Breast epithelium (tissue), 4 donors: ENCODE results near the gene LYRM4. TPM values are rescaled to one million over a fixed set of nuclear protein-coding genes. Genes with fewer than 3 reads are reported as not detected.

Source experiments
- DNase-seq, 2 donors: peaks; one replicate each; pipeline ENCODE4 v3.0.0-alpha.2; 2019; ENCODE audit warnings: low spot score in 2 of 2
- H3K27ac ChIP-seq, 2 donors: fragments of 200-600 bp; sonication (generic) in 1 of 2; one replicate each; pipeline ENCODE4 v1.5.1; 2016 to 2019; ENCODE audit warnings: mild to moderate bottlenecking in 1 of 2
- H3K27me3 ChIP-seq, 2 donors: fragments of 200-600 bp; sonication (generic) in 1 of 2; one replicate each; pipeline versions ENCODE4 v1.5.1 to v1.6.0; 2017 to 2019; ENCODE audit warnings: control low read depth in 1 of 2, mild to moderate bottlenecking in 1 of 2
- H3K36me3 ChIP-seq: fragments of 200-600 bp; one replicate; pipeline ENCODE4 v1.5.1; 2019
- H3K4me1 ChIP-seq, 2 donors: fragments of 200-600 bp; sonication (generic); one replicate each; pipeline ENCODE4 v1.5.1; 2016 to 2019; ENCODE audit warnings: control low read depth in 1 of 2
- H3K4me3 ChIP-seq, 3 donors: fragments of 200-600 bp; sonication (generic); 1 replicate in 2 of 3; 2 replicates in 1 of 3; pipeline ENCODE4 v1.5.1; 2016 to 2019; ENCODE audit warnings: mild to moderate bottlenecking in 3 of 3, moderate library complexity in 2 of 3
- H3K9me3 ChIP-seq, 2 donors: fragments of 200-600 bp; sonication (generic) in 1 of 2; one replicate each; pipeline ENCODE4 v1.5.1; 2016 to 2019; ENCODE audit warnings: control low read depth in 1 of 2
- POLR2A ChIP-seq: fragments of 450-650 bp; IDR thresholded peaks from one replicate; pipeline ENCODE4 v1.6.1; 2016; ENCODE audit warnings: antibody characterized with exemption, mild to moderate bottlenecking, moderate library complexity
- POLR2AphosphoS5 ChIP-seq, 3 donors: sonication (generic); formaldehyde crosslinking; IDR thresholded peaks; one replicate each; pipeline ENCODE4 v1.6.1; 2017; ENCODE audit warnings: antibody characterized with exemption in 3 of 3
- intact Hi-C: fragments of 100-400 bp; cut with DNase I; formaldehyde crosslinking; loops from one replicate; pipeline ENCODE4 v1.15.1; 2023; ENCODE audit warnings: low total_unique reads
- total RNA-seq, 3 donors: library from RNA; depleted of rRNA; stranded (reverse); fragments of >200 nt; gene quantifications; one replicate each; pipeline ENCODE4 v1.1.0, GENCODE V29; 2016
- TF ChIP-seq, protein P1 (sequence below), 3 donors: fragments of 450-650 bp; IDR thresholded peaks; one replicate each; pipeline ENCODE4 v1.5.1; 2016 to 2017; ENCODE audit warnings: antibody characterized with exemption in 3 of 3, mild to moderate bottlenecking in 3 of 3, moderate library complexity in 3 of 3

Gene LYRM4
- total RNA-seq, 3 donors from 2014 or later: 24.4 to 38.0 (median 25.0) TPM

DNA sequence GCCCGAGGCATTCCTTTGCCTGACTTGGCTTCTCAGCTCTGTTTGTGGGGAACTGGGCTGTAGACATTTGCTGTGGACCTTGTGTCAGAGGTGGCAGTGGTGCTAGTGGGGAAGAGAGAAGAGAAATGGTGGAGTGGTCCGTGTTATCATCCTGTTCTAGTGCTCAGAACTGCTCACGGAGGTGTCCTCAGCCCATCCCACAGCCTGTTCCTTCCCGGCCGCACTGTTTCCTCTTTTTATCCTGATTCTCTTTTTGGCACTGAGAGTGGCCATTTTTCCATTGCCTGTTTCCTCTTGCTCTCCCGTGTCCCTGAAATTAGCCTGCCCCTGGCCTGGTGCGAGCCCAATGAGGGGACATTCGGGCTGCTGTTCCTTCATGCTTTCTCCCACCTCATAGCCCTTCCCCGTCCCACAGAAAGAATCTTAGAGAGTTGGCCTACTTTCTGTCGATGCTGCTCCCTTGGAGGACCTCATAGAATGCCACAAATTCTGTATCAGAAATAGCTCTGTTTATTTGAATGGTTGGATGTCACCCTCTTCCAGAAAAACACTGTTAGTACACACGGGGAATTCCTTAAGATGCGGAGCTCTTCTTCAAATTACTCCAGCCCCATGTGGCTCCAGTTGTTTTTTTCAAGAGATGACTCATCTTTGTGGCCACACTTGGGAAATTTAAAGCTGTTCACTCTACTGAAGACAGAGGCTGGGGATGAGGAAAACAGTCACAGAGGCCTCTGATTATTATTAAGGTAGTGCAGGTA, 26.6 kb upstream of the LYRM4 start:
- Histone ChIP-seq H3K27me3 (no peaks in the 10 kb centered on the region), H3K4me1 (no peaks in the 10 kb centered on the region), H3K36me3 (no peaks in the 10 kb centered on the region), H3K9me3 (no peaks in the 10 kb centered on the region), H3K27ac (peak overlapping the region; percentile 60 to 84), H3K4me3 (peak overlapping the region in 2 of 3 donors; percentile 9 to 39)
- intact Hi-C loops: loop anchor here (2.0 kb wide), 1 partner anchor 53 kb away; no protein-coding TSS in a partner anchor
- TF ChIP-seq POLR2AphosphoS5 (IDR thresholded peaks at IDR 0.05): no peak
- no peak for DNase-seq

DNA sequence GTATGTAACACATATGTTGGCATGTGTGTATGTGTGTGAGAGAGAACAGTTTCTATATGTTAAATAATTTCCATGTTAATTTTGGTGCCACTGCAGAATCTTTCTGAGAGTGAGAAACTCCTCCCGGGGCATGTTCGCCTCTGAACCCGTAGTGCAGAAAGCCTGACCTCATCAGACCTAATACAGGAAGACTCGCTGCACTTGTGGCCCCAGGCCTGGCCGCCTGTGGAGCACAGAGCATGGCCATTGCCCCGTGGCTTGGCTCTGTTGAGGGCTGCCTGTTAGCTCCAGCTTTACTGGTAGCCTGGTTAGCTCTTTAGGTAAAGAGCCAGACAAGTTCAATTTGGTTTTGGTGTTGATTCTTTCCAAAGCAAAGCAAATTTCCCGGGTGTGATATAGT, 26.0 kb upstream of the LYRM4 start:
- no peaks in the 10 kb centered on the region for H3K36me3 ChIP-seq
- no peaks in the 10 kb centered on the region for H3K4me1 ChIP-seq
- TF ChIP-seq POLR2A (no peak), POLR2AphosphoS5 (IDR thresholded peaks at IDR 0.05) (no peak)
- TF ChIP-seq, protein P1, sequence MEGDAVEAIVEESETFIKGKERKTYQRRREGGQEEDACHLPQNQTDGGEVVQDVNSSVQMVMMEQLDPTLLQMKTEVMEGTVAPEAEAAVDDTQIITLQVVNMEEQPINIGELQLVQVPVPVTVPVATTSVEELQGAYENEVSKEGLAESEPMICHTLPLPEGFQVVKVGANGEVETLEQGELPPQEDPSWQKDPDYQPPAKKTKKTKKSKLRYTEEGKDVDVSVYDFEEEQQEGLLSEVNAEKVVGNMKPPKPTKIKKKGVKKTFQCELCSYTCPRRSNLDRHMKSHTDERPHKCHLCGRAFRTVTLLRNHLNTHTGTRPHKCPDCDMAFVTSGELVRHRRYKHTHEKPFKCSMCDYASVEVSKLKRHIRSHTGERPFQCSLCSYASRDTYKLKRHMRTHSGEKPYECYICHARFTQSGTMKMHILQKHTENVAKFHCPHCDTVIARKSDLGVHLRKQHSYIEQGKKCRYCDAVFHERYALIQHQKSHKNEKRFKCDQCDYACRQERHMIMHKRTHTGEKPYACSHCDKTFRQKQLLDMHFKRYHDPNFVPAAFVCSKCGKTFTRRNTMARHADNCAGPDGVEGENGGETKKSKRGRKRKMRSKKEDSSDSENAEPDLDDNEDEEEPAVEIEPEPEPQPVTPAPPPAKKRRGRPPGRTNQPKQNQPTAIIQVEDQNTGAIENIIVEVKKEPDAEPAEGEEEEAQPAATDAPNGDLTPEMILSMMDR (IDR thresholded peaks at IDR 0.05): no peak
- no peak overlapping the region for H3K4me3 ChIP-seq
- H3K9me3 ChIP-seq: no peaks in the 10 kb centered on the region
- H3K27me3 ChIP-seq: no peaks in the 10 kb centered on the region
- intact Hi-C loops: loop anchor here (2.0 kb wide), 1 partner anchor 54 kb away; no protein-coding TSS in a partner anchor
- DNase-seq: no peak
- peak overlapping the region; percentile 60 to 84 for H3K27ac ChIP-seq

DNA sequence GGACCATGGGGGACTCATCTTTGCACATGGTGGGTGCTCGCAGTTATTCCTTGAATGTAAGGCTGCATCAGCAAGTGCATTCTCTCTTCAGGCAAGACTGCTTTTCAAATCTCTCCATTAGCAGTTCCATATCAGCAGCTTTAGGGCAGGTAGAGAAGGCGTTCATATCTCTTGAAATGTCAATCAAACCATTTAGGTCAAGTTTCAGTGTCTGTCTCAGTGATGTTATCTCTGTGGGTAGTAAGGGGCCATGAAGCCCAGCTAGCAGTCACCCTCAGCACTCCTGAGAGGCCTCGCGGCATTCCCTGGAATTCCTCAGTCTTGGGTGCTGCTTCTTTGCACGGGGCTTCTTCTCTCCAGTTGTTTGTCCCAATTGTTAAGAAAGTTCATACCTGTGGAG, 24.8 kb upstream of the LYRM4 start:
- H3K4me1 ChIP-seq: no peaks in the 10 kb centered on the region
- intact Hi-C loops: no loop called here
- H3K27me3 ChIP-seq: no peaks in the 10 kb centered on the region
- TF ChIP-seq POLR2A (no peak), POLR2AphosphoS5 (IDR thresholded peaks at IDR 0.05) (no peak)
- TF ChIP-seq, protein P1 (IDR thresholded peaks at IDR 0.05): no peak
- no peak overlapping the region for H3K27ac ChIP-seq
- H3K4me3 ChIP-seq: no peak overlapping the region
- no peaks in the 10 kb centered on the region for H3K9me3 ChIP-seq
- H3K36me3 ChIP-seq: no peaks in the 10 kb centered on the region
- no peak for DNase-seq

DNA sequence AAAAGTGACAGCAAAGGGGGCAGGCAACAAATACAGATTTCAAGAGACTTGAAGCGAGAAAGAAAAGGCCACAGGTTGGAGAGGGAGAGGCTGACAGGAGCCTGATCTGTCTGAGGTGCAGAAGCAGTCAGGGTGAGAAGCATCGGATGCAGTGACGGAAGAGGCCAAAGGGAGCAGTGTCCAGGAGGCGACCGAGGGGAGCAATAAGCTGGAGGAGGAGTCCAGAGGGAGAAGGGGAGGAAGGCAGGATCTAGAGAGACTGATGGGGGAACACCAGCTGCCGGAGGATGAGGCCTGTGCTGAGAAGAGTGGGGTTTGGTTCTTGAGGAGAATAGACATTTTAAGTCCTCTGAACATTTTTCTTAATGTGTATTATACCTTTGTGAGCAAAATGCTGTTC, 24.3 kb upstream of the LYRM4 start:
- H3K36me3 ChIP-seq: no peaks in the 10 kb centered on the region
- H3K9me3 ChIP-seq: no peaks in the 10 kb centered on the region
- H3K4me1 ChIP-seq: no peaks in the 10 kb centered on the region
- TF ChIP-seq POLR2A (no peak), POLR2AphosphoS5 (IDR thresholded peaks at IDR 0.05) (no peak)
- TF ChIP-seq, protein P1 (IDR thresholded peaks at IDR 0.05): no peak
- H3K4me3 ChIP-seq: no peak overlapping the region
- H3K27me3 ChIP-seq: no peaks in the 10 kb centered on the region
- intact Hi-C loops: no loop called here
- DNase-seq: no peak
- H3K27ac ChIP-seq: no peak overlapping the region

DNA sequence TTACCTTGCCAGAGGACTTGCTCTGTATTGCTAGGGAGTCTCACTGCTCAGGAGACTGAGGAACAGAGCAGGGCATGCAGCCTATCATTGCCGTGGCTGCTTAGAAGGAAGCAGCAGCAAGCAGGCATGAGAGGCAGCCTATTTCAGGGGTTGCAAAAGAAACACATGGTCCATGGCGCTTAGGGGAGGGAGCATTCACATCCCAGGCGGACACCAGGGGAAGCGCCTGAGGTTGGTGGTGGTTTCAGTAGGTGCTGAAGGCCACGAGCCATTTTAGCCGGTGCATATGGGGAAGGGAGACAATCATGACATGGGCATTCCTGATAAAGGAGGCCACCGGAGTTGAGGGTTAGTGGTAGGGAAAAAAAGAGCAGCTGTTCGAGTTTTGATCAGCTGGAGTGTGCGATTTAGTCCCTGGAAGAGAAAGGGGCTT, 21.5 kb upstream of the LYRM4 start:
- Histone ChIP-seq H3K9me3 (no peaks in the 10 kb centered on the region), H3K27me3 (no peaks in the 10 kb centered on the region), H3K36me3 (no peaks in the 10 kb centered on the region), H3K4me3 (no peak overlapping the region), H3K4me1 (no peaks in the 10 kb centered on the region), H3K27ac (no peak overlapping the region)
- intact Hi-C loops: no loop called here
- TF ChIP-seq POLR2AphosphoS5 (IDR thresholded peaks at IDR 0.05) (no peak), POLR2A (no peak)
- TF ChIP-seq, protein P1 (IDR thresholded peaks at IDR 0.05): no peak
- no peak for DNase-seq
